Activated CD8-positive, alpha-beta memory T cell treated with anti-CD3 and anti-CD28 coated beads, Interleukin-2, amount 10 ng/mL, durations not matched to agents 7 days and 5 days (primary cell): Measurements from ENCODE around the gene SPINK4. TPM values are rescaled to one million over a fixed set of nuclear protein-coding genes. Genes with fewer than 3 reads are reported as not detected.

Experiments
- ATAC-seq: fragments of 150-1000 bp; cut with Tn5 transposase; one replicate; pipeline ENCODE4 v1.10.0; 2021; ENCODE audit warnings: moderate library complexity
- CTCF ChIA-PET: fragments of 350-600 bp; sonication (Branson Sonifier 250); formaldehyde crosslinking; loops from one replicate; lab custom pipeline; 2021; ENCODE audit warnings: antibody characterized with exemption; lab: Charles Lee
- DNase-seq: peaks from one replicate; pipeline ENCODE4 v3.0.0-alpha.2; 2020
- H3K27ac Mint-ChIP-seq: one replicate; pipeline ENCODE4 v1.8.0; 2021; ENCODE audit warnings: mild to moderate bottlenecking, mixed read lengths
- H3K27me3 Mint-ChIP-seq: one replicate; pipeline ENCODE4 v1.8.0; 2021; ENCODE audit warnings: mixed read lengths
- H3K36me3 Mint-ChIP-seq: one replicate; pipeline ENCODE4 v1.8.0; 2021; ENCODE audit warnings: mild to moderate bottlenecking, mixed read lengths
- H3K4me1 Mint-ChIP-seq: one replicate; pipeline ENCODE4 v1.8.0; 2021; ENCODE audit warnings: mixed read lengths
- H3K4me3 Mint-ChIP-seq: one replicate; pipeline ENCODE4 v1.8.0; 2021; ENCODE audit warnings: mild to moderate bottlenecking, moderate library complexity, mixed read lengths
- H3K9me3 Mint-ChIP-seq: one replicate; pipeline ENCODE4 v1.8.0; 2022; ENCODE audit warnings: low read depth, mixed read lengths
- total RNA-seq, 2 experiments: library from RNA; stranded (reverse); gene quantifications; one replicate each; pipeline ENCODE4 v1.2.3, GENCODE V29; 2021

Gene SPINK4, protein sequence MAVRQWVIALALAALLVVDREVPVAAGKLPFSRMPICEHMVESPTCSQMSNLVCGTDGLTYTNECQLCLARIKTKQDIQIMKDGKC
- total RNA-seq = not detected

DNA sequence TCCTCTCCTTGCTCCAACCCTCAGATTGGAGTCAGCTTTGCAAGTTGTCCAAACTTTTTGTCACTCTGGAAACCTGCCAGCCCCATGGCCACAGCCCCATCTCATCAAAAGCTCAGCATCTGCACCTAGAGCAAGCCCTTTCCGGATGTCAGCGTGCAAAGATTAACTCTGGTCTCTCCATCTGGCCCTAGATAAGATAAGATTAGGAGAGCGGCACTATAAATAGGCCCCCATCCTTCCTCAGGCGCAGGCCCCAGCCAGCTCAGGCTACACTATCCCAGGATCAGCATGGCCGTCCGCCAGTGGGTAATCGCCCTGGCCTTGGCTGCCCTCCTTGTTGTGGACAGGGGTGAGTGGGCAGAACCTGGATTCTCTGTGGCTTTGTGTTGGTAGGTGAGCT, at the start of gene SPINK4:
Gene SPINK4 (plus strand): TSS at position 247 of the 400 bp plus-strand sequence. CDS start 42 bp downstream, at position 289.
- H3K4me1 Mint-ChIP-seq = peaks cover 8% of the 10 kb centered on the region
- peaks cover 7% of the 10 kb centered on the region for H3K27me3 Mint-ChIP-seq
- H3K27ac Mint-ChIP-seq = peak within 1 kb of the TSS; percentile 17
- no peaks in the 10 kb centered on the region for H3K36me3 Mint-ChIP-seq
- no peak within 1 kb of the TSS for H3K4me3 Mint-ChIP-seq
- DNase-seq (no peak), ATAC-seq (no peak)
- CTCF ChIA-PET = interaction anchor here (1.4 to 1.8 kb wide), 2 partner anchors 23 to 47 kb away, joined by 3 to 4 read pairs; no protein-coding TSS in a partner anchor
- no peaks in the 10 kb centered on the region for H3K9me3 Mint-ChIP-seq

DNA sequence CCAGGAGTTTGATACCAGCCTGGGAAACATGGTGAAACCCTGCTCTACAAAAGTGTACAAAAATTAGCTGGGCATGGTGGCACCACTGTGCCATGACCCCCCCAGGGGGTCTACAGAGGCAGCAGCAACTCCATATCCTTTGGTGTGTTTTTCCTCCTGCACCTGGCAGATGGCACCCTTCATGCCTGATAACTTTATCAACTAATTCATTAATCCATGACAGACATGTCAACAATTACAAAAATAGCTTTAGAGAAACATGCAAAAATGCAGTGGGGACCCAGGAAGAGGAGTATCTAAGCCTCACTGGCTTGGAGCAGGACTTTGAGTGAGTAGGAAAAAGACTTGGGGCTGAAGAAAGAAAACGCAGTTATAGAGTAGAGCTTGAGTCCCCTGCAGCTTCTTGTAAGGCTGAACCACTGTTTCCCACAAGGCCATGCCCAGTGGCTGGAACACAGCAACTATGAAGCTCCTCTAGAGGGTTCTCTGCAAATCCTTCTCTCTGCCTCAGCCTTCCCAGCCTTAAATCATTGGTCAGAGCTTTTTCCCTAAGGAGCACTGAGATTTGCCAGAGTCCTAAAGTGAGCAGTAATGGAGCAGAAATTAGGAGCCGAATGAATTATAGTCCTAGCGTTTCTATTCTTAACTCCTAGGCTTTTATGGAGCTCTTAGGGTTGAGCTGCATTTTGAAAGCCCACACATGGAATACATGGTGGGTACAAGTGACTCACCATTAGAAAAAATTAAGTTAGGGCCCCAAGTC, 47.3 kb upstream of the SPINK4 start:
- no peaks in the 10 kb centered on the region for H3K4me1 Mint-ChIP-seq
- no peaks in the 10 kb centered on the region for H3K9me3 Mint-ChIP-seq
- ATAC-seq = no peak
- CTCF ChIA-PET = interaction anchor here (0.7 kb wide), 1 partner anchor 9 kb away, joined by 3 read pairs; no protein-coding TSS in a partner anchor
- no peak overlapping the region for H3K27ac Mint-ChIP-seq
- H3K36me3 Mint-ChIP-seq = no peaks in the 10 kb centered on the region
- H3K27me3 Mint-ChIP-seq = peaks cover 9% of the 10 kb centered on the region
- no peak overlapping the region for H3K4me3 Mint-ChIP-seq
- no peak for DNase-seq

DNA sequence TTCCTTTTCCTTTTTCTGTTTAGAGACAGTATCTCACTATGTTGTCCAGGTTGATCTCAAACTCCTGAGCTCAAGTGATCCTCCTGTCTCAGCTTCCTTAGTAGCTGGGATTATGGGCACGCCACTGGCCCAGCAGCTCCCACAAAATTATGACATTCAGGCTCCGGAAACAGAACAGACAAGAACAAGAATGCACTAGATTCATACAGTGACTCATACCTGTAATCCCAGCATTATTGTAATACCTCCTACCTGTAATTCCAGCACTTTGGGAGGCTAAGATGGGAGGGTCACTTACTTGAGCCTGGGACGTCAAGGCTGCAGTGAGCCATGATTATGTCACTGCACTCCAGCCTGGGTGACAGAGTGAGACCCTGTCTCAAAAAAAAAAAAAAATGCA, 46.1 kb upstream of the SPINK4 start:
- ATAC-seq (no peak), DNase-seq (no peak)
- no peak overlapping the region for H3K4me3 Mint-ChIP-seq
- CTCF ChIA-PET = interaction anchor here (0.9 to 1.0 kb wide), 2 partner anchors 10 to 430 kb away, joined by 3 to 4 read pairs; no protein-coding TSS in a partner anchor
- no peak overlapping the region for H3K27ac Mint-ChIP-seq
- H3K4me1 Mint-ChIP-seq = no peaks in the 10 kb centered on the region
- H3K9me3 Mint-ChIP-seq = no peaks in the 10 kb centered on the region
- H3K27me3 Mint-ChIP-seq = peaks cover 6% of the 10 kb centered on the region
- H3K36me3 Mint-ChIP-seq = no peaks in the 10 kb centered on the region

DNA sequence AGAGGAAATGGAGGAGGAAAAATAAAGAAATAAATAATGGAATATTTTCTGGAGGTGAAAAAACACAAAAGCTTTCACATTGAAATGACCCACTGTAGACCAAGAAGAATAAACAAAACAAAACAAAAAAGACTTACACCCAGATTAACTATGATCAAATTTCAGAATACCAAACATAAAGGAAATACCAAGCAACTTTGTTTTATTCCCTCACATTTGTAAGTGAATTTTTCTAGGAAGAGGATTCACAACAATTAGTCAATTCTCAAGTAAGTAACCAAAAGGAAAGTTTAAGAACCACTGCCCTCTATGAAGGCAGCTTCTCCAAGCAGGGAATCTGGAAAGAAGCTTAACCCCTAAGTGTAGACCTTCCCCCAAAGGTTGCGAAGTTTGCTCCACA, 43.2 kb upstream of the SPINK4 start:
- Mint-ChIP-seq H3K9me3 (no peaks in the 10 kb centered on the region), H3K4me1 (peaks cover 13% of the 10 kb centered on the region), H3K27me3 (peaks cover 5% of the 10 kb centered on the region), H3K4me3 (no peak overlapping the region), H3K27ac (no peak overlapping the region), H3K36me3 (no peaks in the 10 kb centered on the region)
- DNase-seq (no peak), ATAC-seq (no peak)
- CTCF ChIA-PET = no interaction called here

DNA sequence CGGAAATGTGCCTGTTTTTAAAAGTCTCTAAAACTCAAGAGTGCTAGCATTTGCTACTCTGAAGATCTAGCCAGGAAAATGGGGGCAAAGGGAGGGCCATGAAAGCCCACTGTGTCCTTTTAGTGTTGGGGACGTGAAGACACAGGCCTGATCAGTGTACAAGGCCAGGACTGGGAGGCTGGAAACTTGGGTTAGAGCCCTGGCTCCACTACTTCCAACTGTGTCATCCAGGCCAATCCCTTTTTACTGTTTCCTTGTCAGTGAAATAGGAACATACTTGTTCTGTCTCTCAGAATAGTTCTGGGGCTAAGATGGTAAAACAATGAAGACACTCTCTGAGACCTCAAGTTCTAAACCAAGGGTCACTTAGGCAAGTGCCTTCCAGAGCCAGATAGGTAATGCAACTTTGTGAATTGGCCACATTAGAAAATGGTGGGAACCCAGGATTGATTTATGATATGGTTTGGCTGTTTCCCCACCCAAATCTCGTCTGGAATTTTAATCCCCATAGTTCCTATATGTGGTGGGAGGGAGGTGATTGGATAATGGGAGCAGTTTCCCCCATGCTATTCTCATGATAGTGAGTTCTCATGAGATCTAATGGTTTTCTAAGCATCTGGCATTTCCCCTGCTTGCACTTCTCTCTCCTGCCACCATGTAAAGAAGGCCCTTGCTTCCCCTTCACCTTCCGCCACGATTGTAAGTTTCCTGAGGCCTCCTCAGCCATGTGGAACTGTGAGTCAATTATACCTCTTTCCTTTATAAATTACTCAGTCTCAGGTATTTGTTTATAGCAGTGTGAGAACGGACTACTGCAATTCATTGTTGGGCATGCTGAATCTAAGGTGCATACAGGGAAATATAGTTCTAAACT, 42.5 kb upstream of the SPINK4 start:
- Mint-ChIP-seq H3K4me3 (no peak overlapping the region), H3K27ac (no peak overlapping the region), H3K36me3 (no peaks in the 10 kb centered on the region), H3K9me3 (no peaks in the 10 kb centered on the region), H3K4me1 (peaks cover 21% of the 10 kb centered on the region), H3K27me3 (peaks cover 5% of the 10 kb centered on the region)
- ATAC-seq (no peak), DNase-seq (no peak)
- CTCF ChIA-PET = no interaction called here

DNA sequence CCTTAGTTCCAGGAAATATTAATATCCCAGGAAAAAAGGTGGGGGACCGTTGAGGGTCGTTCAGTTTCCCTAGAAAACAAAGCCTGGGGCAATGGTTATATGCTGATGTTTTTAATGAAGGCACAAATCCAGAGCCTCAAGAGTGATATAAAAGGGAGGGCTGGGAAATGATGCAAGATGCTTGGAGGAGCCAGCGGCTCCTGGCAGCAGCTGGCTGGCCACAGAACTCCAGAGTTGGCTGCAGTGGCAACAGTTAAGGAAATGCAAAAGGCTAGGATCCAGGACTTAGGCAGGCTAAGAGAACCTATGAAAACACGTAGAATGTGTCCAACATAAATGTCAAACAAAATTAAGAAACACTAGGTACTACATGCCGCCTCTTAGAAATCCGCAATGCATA, 41.8 kb upstream of the SPINK4 start:
- H3K27ac Mint-ChIP-seq = no peak overlapping the region
- no peaks in the 10 kb centered on the region for H3K9me3 Mint-ChIP-seq
- peaks cover 5% of the 10 kb centered on the region for H3K27me3 Mint-ChIP-seq
- CTCF ChIA-PET = no interaction called here
- ATAC-seq (no peak), DNase-seq (no peak)
- no peaks in the 10 kb centered on the region for H3K36me3 Mint-ChIP-seq
- no peak overlapping the region for H3K4me3 Mint-ChIP-seq
- H3K4me1 Mint-ChIP-seq = peaks cover 27% of the 10 kb centered on the region

DNA sequence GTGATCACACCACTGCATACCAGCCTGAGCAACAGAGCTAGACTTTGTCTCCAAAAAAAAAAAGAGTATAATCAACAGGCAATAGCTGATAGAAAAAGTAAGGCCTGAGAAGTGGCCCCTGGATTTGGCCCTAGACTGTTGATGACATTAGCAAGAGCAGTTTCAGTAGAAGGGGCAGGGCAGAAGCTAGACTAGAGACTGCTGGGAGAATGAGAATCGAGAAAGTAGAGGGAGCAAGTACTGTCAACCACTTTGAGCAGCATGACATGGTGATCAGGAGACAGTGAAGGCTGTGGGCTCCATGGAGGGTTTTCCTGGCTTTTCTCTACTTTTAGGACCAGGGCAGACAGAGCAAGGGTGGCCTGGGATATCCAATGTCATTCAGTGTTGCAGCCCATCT, 37.9 kb upstream of the SPINK4 start:
- Mint-ChIP-seq H3K36me3 (no peaks in the 10 kb centered on the region), H3K9me3 (no peaks in the 10 kb centered on the region), H3K27ac (peak overlapping the region; percentile 87), H3K4me3 (peak overlapping the region; percentile 7), H3K27me3 (peaks cover 10% of the 10 kb centered on the region), H3K4me1 (peaks cover 32% of the 10 kb centered on the region)
- no peak for DNase-seq
- ATAC-seq = peak; percentile 20
- CTCF ChIA-PET = interaction anchor here (1.0 to 2.2 kb wide), 4 partner anchors 9 to 31 kb away, joined by 3 to 8 read pairs (median 3); no protein-coding TSS in a partner anchor

DNA sequence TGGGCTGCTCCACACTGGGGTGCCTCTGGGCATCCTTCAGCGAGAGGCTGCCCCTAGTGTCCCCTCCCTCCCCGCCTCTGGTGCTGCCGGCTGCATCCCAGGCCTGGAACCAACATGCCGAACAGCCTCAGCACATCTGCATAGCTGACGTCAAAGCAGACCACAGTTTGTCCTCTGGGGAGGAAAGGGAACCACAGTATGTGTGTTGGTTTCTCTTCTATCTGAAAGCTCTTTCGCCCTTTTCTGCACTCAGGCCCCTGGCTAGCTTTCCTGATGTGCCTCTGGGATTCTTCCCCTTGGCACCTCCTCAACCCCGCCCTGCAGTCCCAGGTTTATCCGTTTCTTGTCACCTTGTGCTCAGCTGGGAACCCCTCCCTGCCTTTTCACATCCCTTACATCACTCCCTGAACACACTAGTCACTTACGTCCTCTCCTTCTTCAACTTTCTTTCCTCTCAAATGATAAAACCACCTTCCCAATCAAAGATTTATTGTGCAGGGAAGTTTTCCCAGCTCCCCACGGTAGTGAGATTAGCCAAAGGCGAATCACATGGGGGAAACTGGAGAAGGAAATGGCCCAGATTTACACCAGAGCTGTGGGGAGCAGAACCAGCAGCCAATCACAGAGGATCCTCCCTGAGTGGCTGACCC, 37.3 kb upstream of the SPINK4 start:
- H3K4me3 Mint-ChIP-seq = peak overlapping the region; percentile 18
- peak; percentile 98 for ATAC-seq
- CTCF ChIA-PET = interaction anchor here (1.0 to 2.2 kb wide), 5 partner anchors 10 to 35 kb away, joined by 3 to 8 read pairs (median 3); partner anchors contain the start of gene B4GALT1

DNA sequence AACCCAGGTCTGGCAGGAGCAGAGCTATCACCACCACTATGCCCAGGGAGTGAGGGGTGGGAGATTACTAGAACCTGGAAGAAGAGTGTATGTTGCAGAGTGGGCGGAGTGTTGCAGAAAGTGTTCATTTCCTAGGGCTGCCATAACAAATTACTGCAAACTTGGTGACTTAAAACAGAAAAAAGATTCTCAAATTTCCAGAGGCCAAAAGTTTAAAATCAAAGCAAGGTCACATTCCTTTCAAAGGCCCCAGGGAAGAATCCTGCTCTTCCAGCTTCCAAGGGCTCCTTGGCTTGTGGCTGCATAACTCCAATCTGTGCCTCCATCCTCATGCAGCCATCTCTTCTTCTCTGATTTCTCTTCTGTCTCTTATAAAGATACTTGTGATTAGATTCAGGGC, 30.6 kb upstream of the SPINK4 start:
- Mint-ChIP-seq H3K27ac (no peak overlapping the region), H3K4me3 (no peak overlapping the region), H3K27me3 (peaks cover 2% of the 10 kb centered on the region), H3K36me3 (no peaks in the 10 kb centered on the region), H3K9me3 (no peaks in the 10 kb centered on the region), H3K4me1 (peaks cover 2% of the 10 kb centered on the region)
- CTCF ChIA-PET = no interaction called here
- ATAC-seq = no peak
- no peak for DNase-seq

More for the DNA sequence above, 37.3 kb upstream of the SPINK4 start:
- H3K36me3 Mint-ChIP-seq = no peaks in the 10 kb centered on the region
- peak overlapping the region; percentile 87 for H3K27ac Mint-ChIP-seq
- H3K4me1 Mint-ChIP-seq = peaks cover 32% of the 10 kb centered on the region
- H3K9me3 Mint-ChIP-seq = no peaks in the 10 kb centered on the region
- H3K27me3 Mint-ChIP-seq = peaks cover 10% of the 10 kb centered on the region
- DNase-seq = peak; percentile 87

DNA sequence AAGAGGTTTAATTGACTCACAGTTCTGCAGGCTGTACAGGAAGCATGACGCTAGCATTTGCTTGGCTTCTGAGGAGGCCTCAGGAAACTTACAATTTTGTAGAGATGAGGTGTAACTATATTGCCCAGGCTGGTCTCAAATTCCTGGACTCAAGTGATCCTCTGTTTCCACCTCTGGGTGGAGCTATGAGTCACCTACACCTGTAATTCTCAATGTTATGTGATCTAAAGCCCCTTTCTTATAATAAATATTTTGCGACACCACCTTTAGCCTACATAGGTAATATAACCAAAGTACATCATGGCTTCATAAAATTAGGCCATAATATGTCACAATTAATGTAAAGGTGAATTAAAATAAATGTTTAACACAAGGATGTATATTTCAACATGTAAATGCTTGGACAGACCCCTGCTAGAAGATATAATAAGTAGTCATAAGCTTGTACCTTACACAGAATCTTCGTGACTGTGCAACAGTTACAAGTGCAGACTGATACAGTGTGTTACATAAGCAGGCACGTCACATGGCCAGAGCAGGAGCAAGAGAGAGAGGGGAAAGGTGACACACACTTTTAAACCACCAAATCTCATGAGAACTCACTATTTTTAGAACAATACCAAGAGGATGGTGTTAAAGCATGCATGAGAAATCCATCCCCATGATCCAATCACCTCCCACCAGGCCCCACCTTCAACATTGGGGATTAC, 29.8 kb upstream of the SPINK4 start:
- Mint-ChIP-seq H3K4me3 (no peak overlapping the region), H3K27me3 (peaks cover 2% of the 10 kb centered on the region), H3K4me1 (peaks cover 3% of the 10 kb centered on the region), H3K9me3 (no peaks in the 10 kb centered on the region), H3K27ac (no peak overlapping the region), H3K36me3 (no peaks in the 10 kb centered on the region)
- no peak for DNase-seq
- ATAC-seq = no peak
- CTCF ChIA-PET = no interaction called here

DNA sequence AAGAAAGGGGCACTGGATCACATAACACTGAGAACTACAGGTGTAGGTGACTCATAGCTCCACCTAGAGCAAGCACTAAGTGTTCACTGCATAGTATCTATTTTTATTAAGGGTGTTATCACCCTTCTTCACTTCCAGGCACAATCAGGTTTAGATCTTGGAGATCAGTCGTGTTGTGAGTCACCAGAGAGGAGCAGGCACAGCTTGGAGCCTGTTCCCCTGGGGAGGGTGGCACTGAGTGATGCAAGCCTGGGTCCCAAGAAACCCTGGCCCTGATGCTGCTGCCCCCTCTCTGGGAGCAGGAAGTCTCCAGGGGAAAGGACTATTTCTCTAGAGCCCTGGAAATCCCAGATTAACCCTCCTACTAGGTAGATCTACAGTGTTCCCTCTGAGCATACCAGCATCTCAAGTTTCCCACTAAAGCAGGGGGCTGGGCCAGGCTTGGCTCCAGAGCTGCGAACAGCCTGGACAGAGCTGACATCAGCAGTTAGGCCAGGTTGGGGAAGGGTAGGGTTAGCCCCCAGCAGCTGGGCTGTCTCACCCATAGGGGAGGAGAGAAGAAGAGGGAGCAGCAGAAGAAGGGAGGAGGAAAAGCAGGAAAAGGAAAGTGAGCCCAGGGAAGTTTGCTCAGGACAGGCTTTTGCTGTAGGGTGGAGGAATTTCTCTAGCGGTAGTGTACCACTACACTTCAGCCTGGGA, 28.1 kb upstream of the SPINK4 start:
- peaks cover 15% of the 10 kb centered on the region for H3K27me3 Mint-ChIP-seq
- H3K36me3 Mint-ChIP-seq = no peaks in the 10 kb centered on the region
- ATAC-seq (no peak), DNase-seq (no peak)
- H3K9me3 Mint-ChIP-seq = no peaks in the 10 kb centered on the region
- H3K4me3 Mint-ChIP-seq = no peak overlapping the region
- H3K4me1 Mint-ChIP-seq = peaks cover 3% of the 10 kb centered on the region
- H3K27ac Mint-ChIP-seq = no peak overlapping the region
- CTCF ChIA-PET = interaction anchor here (1.3 kb wide), 1 partner anchor 93 kb away, joined by 3 read pairs; no protein-coding TSS in a partner anchor
